ENCODE measurements around the gene TAS1R1. TPM values are rescaled to one million over a fixed set of nuclear protein-coding genes. Genes with fewer than 3 reads are reported as not detected.

The TAS1R1 gene
- total RNA-seq, 1 donor from 2014 or later, result not detected

DNA sequence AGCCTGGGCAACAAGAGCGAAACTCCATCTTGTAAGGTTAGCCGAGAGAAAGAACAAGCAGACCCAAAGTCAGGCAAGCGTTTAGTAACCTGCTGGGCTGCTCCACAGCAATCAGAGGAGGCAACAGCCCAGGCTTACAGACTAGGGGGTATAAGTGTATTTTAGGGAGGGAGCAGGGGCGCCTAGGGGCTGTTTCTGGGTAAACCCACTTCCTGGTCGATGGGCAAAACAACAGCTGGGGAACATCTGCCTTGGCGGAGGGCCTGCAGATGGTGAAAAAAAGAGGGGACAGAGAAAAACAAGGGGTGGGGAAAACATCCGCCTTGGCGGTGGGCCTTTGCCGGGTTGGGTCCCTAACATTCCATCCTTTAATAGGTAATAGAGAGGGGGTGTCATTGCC is 5.2 kb downstream of the TAS1R1 start:
- Histone ChIP-seq H3K4me3 (no peak overlapping the region), H3K36me3 (no peaks in the 10 kb centered on the region), H3K27me3 (ENCODE audit: low read depth) (peaks cover under 1% of the 10 kb centered on the region), H3K27ac (replicated peaks) (no peak overlapping the region), H3K4me1 (peaks cover 2% of the 10 kb centered on the region), H3K9me3 (replicated peaks) (no peaks in the 10 kb centered on the region)
- no peak for DNase-seq
- intact Hi-C loops (cut with micrococcal nuclease), result no loop called here
- no peak for TF ChIP-seq CTCF (IDR thresholded peaks at IDR 0.05; ENCODE audit: borderline replicate concordance)

- Histone ChIP-seq H3K9me3 (replicated peaks) (no peaks in the 10 kb centered on the region), H3K27me3 (ENCODE audit: low read depth) (peaks cover 8% of the 10 kb centered on the region), H3K27ac (replicated peaks) (no peak overlapping the region), H3K4me1 (no peaks in the 10 kb centered on the region), H3K4me3 (no peak overlapping the region), H3K36me3 (no peaks in the 10 kb centered on the region)
- intact Hi-C loops (cut with micrococcal nuclease), result no loop called here
- DNase-seq, result no peak
- TF ChIP-seq CTCF (IDR thresholded peaks at IDR 0.05; ENCODE audit: borderline replicate concordance), result no peak
These were observed 13.9 kb downstream of the TAS1R1 start for GRCh38 chr1:6569033-6569432.

- intact Hi-C loops (cut with micrococcal nuclease), result no loop called here
- DNase-seq, result no peak
- Histone ChIP-seq H3K4me3 (no peak overlapping the region), H3K27ac (replicated peaks) (no peak overlapping the region), H3K27me3 (ENCODE audit: low read depth) (peaks cover 8% of the 10 kb centered on the region), H3K9me3 (replicated peaks) (no peaks in the 10 kb centered on the region), H3K36me3 (no peaks in the 10 kb centered on the region), H3K4me1 (no peaks in the 10 kb centered on the region)
- TF ChIP-seq CTCF (IDR thresholded peaks at IDR 0.05; ENCODE audit: borderline replicate concordance), result no peak
These were observed 15.0 kb downstream of the TAS1R1 start for GRCh38 chr1:6570100-6570499.

DNA sequence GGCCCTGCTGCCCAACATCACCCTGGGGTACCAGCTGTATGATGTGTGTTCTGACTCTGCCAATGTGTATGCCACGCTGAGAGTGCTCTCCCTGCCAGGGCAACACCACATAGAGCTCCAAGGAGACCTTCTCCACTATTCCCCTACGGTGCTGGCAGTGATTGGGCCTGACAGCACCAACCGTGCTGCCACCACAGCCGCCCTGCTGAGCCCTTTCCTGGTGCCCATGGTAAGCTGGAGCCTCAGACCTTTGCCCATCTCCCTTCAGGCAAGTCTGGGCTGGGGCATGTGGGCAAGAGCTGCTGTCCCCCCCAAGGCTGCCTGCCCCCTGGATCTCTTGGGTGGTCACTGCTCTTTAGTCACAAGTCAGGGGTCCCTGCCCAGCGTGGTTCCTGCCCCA is 15.9 kb downstream of the TAS1R1 start:
- Histone ChIP-seq H3K9me3 (replicated peaks) (no peaks in the 10 kb centered on the region), H3K4me3 (no peak overlapping the region), H3K27me3 (ENCODE audit: low read depth) (peaks cover under 1% of the 10 kb centered on the region), H3K4me1 (no peaks in the 10 kb centered on the region), H3K36me3 (no peaks in the 10 kb centered on the region), H3K27ac (replicated peaks) (no peak overlapping the region)
- TF ChIP-seq CTCF (IDR thresholded peaks at IDR 0.05; ENCODE audit: borderline replicate concordance), result no peak
- intact Hi-C loops (cut with micrococcal nuclease), result no loop called here
- DNase-seq, result no peak

- Histone ChIP-seq H3K36me3 (no peaks in the 10 kb centered on the region), H3K4me1 (peaks cover 2% of the 10 kb centered on the region), H3K27me3 (ENCODE audit: low read depth) (no peaks in the 10 kb centered on the region), H3K27ac (replicated peaks) (no peak overlapping the region), H3K9me3 (replicated peaks) (no peaks in the 10 kb centered on the region), H3K4me3 (no peak overlapping the region)
- intact Hi-C loops (cut with micrococcal nuclease), result no loop called here
- no peak for TF ChIP-seq CTCF (IDR thresholded peaks at IDR 0.05; ENCODE audit: borderline replicate concordance)
- no peak for DNase-seq
These were observed 17.7 kb downstream of the TAS1R1 start for GRCh38 chr1:6572653-6573383.
